HG03558 (cell line): Measurements from ENCODE around the gene TMUB2.

Source experiments
- ATAC-seq: cut with Tn5 transposase; IDR thresholded peaks from one replicate; pipeline ENCODE4 v1.9.1; 2021; ENCODE audit warnings: moderate number of reproducible peaks; ENCODE audit not compliant: unreplicated experiment; ENCODE audit errors: extremely low read depth

Gene TMUB2

DNA sequence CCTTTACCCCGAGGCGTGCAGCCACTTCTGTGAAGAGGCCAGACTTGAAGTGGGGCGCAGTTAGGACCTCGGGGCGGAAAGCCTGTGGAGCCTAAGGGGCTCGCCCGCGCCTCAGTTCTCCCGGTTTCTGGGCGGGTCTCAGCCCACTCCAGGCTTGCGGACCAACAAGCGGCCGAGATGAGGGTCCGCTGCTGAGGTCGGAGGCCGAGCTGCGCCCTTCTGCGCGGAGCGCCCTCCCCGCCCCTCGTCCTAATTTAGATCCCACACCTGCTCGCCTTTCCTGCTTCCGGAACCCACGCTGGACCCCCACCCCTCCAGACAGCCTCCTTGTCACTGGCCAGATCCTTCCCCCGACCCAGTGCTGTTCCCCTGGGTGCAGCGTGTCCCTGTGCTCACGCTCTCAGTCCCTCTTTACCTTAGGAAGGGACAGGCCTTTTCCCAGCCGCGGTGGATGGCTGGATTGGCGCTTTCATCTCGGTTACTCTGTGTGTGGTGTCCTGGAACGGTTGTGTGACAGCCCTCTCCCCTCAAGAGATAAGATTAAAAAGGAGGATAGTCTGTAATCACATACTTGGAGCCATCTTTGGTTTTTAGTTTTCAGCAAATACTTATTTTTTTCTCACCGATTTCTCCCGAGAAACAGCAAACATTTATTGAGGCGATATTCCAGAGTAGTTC lies 13.8 kb downstream of the TMUB2 start:
- ATAC-seq, result no peak

DNA sequence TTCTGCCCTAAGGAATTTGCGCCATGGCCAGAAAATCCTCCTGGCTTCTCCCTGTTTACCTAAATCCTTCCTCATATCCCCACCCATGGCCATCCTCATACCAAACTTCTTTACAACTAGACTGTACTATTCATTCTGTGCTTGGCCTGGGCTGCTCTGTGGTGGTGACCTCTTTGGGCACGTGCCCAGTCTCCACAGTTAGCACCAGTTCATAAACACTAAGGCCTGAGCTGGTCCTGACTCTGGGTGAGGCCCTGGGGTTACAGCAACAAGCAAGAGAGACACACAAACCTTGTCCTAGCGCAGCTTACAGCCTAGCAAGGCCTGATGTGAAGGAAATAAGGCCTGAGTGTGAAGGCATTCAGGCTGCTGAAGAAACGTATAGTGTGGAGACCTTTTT lies 16.0 kb downstream of the TMUB2 start:
- no peak for ATAC-seq

DNA sequence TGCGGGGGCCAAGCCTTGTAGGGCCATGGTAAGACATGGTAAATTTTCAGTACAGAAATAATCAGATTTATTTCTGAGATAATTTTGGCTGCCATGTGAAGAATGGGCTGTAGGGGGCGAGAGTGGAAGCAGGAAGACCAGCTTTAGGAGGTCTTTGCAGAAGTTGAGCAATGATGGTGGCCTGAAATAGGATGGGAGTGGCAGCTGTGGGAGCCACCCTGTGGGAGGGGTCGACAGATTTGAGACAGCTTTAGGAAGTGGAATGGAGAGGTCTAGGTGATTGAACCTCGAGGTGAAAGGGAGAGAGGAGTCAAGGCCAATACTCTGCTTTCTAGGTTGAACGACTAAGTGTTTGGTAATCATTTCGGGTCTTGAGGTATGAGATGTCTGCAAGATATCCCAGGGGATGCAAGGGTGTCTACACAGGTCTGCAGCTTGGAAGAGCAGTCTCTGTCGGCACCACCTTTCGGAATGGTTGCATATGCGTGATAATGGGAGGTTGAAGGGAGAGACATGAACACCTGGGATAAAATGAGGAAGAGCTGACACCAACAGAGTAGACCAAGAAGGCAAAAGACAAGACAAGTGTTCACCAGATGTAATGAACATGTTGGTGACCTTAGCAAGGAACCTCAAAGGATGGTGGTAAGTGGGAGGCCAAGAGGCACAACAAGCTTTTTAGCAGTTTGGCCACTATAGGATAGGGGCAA lies 17.1 kb downstream of the TMUB2 start:
- no peak for ATAC-seq

DNA sequence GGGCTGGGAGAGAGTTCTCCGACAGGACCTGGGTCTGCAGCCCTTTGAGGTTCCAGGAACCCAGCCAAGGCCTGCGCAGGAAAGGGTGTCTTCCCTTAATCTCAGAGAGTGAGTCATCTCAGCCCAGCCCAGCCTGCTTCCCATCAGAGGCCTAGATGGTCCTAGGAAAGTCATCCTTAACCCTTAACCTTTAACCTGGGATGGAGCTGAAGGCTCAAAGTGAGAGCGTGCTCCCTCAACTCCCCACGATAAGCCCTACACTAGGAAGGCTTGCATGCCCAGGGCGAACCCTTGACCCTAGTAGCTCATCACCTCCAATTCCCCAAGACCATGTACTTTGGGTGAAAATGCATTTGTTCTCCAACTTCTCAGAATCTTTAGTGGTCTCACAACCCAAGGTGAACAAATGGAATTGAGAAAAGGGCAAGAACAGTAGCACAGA lies 17.7 kb downstream of the TMUB2 start:
- no peak for ATAC-seq

DNA sequence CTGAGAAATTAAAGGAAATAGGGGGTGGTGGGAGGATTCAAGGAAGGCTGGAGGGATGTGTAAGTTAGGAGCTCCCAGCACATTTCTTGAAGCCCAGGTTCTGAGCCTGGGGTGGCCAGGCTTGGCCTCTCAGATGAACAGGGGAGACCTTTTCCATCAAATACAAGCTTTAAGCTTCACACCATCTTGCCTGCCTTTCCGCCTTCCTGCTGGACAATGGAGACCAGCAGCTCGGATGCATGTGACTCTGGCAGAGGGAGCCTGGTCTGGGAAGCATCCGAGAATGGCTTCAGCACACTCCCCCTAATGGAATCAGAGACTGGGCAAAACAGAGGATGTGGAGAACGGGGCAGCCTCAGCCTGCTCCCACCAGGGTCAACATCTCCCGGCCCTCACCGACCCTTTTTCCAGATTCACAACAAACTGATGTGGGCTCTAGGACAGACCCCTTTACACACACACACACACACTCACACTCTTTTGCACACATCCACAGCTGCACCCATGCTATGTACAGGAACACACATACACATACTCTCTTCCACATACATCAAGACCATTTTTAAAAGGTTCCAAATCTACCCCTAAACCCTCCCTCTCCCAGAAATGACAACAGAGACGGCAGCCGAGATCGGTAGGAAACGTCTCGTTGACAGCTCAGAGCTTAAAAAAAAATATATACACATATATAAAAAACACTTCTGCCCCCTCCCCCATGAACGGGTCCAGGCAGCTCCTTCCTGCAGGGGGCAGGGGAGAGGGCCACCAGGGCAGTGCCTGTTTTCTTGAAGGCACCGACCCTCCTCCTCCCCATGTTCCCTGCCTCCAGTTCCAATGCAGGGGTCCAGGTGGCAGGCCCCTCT lies 19.4 kb downstream of the TMUB2 start:
- ATAC-seq, result no peak

DNA sequence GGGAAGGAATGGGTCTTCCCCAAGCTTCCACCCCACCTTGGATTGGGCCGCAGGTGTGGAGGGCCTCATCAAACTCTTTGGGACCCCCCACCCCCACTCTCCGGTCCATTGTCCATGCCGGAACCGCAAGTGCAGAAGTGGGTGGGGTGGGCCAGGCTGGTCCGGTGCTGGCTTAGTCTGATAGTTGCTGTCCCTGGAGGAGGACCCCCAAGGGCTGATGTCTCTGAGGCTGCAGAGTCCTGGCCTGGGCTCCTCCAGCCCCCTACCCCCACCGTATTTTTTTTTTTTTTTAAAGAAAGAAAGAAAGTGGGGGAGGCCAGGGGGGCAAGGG lies 20.0 kb downstream of the TMUB2 start:
- ATAC-seq, result no peak

DNA sequence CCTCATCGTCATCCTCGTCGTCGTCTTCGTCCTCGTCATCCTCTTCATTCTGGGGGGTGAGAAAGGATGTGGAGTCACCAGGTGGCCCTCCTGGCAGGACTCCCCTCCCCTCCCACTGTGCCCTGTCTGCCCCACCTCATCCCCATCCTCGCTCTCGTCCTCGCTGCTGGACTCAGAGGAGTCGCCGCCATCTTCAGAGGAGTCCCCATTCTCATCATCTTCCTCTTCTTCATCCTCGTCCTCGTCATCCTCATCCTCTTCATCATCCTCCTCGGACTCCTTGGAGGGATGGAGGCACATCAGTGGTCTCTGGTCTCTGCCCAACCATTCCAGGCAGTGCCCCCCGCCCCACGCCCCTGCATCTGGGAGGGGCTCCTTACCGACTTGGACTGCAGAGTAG lies 20.5 kb downstream of the TMUB2 start:
- no peak for ATAC-seq

DNA sequence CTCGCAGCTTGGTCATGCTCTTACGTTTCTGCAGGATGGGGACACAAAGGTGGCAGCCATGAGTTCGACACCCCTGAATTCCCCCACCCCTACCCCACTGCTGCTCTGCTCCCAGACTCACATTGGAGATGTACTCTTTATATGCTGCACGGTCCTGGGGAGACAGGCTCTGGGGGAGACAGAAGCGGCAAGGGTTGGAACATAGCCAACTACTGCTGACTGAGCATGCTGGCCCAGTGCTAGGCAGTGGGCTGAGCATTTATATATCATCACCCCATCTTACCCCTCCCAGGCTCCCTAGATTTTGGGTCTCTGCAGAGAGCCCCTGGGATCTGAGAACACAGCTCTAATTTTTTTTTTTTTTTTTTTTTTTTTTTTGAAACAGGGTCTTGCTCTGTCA lies 21.0 kb downstream of the TMUB2 start:
- no peak for ATAC-seq

DNA sequence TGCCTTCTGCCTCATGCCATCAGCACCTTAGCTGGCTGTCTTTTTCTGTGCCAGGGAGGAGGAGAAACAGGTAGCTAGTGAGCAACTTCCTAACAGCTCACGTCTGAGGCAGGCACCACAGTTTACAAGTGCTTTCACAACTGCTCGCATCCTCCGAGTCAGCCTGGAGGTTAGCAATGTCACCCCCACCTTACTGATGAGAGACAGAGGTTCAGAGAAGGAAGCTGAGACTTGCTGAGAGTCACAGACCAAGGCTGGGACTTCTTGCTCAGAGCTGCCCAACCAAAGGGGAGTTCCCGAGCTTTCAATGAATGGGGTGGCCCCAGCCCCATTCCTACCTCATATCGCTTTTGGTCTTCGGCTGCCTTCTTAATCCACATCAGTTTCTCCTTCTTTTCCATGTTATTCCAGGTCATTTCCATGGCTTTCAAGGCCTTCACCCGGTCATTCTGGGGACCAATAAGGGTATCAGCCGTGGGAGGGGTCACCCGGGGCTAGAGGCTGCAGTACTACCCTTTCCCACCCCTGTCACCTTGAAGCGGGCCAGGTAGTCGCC lies 23.1 kb downstream of the TMUB2 start:
- no peak for ATAC-seq

DNA sequence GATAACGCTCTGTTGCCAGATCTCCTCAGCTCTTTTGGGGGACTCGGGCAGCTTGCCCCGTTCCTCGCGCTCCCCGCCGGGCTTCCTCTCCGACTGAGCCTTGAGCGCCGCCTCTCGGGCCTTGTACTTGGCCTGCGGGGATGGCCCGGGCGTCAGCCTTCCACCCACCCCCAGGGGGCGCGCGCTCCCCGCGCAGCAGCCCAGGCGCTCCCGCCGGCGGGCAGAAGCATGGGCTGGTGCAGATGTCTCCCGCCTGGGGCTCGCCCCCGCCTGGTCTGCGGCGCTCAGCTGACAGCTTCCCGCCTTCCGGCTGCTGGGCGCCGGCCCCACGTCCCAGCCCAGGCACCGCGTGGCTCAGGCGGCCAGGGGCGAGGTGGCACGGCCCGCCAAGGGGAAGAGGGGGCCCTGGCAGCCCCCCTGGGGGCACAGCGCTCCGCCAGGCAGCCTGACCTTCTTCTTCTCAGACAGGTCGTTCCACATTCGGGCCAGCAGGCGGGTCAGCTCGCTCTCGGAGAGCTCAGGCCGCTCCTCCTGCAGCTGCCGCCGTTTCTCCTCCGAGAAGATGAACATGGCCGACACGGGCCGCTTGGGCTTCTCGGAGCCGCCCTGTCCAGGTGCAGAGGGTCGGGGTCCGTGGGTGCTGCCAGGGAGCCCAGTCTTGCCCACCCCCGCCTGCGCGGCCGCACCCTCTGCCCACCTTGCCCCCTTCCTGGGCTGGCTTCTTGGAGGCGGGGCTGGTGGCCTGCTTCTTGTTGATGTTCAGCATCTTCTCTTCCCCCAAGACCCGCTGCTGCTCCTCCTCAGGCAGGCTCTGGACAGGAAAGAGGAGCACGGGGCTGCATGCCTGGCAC lies 23.8 kb downstream of the TMUB2 start:
- ATAC-seq, result no peak

DNA sequence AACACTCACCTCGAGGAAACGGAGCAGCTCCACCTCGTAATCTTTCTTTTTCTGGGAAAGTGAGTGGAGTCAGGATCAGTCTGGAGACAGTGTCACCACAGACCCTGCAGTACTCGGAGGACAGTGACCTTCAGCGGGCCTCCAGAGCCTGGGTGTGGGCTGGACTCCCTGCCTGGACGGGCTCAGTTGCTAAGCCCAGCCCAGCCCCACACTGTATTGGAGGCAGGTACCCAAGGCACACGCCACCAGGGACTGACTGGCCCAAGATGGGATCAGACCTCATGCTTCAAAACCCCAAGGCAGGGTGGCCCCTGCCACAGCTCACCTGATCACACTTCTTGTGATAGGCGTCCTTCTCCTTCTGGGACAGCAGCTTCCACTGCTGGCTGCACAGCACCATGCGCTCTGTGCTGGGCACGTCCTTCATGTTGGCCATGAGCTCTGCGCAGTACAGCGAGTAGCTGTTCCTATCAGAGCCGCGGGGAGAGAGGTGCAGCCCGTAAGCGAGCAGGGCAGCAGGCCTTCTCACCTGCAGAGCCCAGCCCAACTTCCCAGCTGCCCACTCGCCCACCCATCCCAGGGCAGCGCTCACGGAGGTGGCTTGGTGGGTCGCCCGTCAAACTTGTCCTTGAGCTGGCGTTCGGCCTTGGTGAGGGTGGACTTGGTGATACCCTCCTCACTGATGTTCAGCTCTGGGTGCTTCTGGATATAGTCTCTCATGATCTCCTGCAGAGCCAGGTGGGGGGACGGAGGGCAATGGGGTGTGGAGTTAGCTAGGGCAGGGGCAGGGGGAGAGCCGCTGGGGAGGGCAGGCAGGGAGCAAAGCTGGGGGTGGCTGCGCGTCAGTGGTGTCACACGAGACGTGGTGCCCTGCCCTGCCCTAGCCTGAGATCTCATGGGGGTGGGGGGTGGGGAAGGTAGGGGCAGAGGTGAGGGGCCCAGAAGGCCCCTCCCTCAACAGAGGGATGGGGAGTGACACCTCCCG lies 24.8 kb downstream of the TMUB2 start:
- ATAC-seq, result no peak

DNA sequence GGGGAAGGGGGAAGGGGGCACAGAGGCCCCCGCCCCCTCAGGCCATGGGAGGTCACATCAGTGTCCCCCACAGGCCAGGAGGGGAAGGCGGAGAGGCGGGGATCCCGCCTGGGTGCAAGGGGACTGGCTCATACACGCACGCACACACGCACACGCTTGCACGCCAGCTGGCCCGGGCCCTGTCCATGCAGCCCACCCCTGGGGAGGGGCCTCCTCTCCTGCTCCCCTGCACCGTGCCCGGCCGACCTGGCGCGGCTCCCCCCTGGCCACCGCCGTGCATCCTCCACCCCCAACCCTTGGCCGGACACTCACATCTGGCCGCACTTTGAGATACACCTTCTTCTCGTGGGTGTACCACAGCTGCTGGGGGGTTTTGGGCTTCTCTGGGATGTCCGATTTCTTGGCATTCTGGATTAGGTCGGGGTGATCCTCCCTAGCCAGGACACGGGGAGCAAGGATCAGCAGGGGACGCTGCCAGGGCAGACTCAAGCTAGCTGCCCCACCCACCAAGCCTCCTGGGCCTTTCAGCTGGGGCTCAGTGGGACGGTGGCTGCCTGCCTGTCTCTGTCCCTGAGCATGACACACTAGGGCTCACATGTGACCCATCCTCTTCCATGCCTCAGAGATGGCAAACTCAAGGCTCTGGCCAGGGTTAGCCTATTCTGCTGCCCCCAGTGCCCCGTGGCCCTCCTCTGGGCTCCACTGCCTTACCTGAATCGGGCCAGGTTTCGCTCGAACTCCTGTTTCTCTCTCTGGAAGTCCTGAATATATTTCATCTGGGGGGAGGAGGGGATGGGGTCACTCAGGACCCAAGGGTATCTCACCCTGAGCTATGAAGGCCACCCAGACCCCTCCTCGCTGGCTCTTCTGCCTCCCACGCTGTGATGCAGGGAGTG lies 26.0 kb downstream of the TMUB2 start:
- no peak for ATAC-seq

DNA sequence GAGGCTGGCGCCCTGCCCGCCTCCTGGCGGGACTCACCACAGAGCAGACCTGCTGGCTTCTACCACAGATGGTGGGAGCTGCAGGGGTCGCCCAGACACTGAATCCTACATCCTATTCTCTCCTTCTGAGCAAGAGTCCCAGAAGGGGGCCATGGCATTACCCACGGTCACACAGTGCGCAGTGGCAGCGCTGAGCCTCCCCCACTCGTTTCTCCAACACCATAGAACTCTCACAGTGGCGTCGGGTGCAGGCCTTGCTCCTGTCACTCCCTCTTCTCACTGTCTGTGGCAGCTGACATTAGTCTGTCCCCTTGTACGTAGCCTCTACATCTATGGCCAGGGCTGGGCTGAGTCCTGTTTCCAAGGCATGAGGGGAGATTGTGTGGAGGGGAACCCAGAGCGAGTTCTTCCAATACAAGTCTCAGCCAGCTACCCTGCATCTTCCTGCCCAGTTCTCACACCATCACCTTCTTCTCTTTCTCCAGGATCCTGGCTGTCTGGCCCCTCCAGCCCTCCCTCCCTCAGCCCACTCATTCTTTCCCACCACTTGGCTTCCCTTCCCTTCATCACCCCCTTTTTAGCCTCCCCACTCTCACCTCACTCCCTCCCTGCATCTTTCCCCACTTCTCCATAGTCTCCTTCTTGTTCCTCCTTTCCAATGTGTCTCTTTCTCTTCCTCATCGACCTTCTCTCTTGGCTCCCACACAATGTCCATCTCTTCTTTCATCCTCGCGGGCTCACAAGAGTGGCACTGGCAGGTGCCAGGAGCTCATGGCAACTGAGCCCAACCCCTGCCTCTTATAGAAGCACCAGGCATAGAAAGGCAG lies 26.8 kb downstream of the TMUB2 start:
- no peak for ATAC-seq

DNA sequence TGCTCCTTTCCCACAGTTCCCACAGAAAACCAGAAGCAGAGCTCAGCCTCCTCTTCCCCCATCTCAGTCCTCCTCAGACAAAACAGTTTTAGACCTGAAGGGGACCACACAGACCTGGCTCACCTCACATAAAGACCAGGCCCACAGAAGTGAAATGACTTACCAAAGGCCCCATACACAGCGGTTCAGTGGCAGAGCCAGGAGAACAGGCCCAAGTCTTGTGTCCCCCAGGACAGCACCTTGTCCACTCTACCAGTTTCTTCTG lies 27.4 kb downstream of the TMUB2 start:
- ATAC-seq, result no peak

DNA sequence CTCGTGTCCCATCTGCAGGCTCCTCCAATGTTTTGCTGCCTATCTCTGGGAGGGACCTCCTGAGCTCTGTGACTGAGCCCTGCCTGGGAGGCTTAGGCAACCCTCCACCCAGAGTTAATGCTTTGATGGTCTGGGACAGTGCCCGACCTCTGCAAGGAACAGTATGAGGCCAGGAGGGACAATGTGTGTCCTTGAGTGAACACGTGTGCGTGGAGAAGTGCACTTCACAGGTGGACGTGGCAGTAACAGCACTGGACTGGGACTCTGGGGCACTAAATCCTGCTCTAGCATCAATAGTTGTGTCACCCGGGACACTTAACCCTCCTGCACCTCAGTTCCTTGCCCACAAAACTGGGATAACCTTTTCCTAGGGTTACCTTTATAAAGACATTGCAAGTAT lies 28.1 kb downstream of the TMUB2 start:
- ATAC-seq, result no peak

DNA sequence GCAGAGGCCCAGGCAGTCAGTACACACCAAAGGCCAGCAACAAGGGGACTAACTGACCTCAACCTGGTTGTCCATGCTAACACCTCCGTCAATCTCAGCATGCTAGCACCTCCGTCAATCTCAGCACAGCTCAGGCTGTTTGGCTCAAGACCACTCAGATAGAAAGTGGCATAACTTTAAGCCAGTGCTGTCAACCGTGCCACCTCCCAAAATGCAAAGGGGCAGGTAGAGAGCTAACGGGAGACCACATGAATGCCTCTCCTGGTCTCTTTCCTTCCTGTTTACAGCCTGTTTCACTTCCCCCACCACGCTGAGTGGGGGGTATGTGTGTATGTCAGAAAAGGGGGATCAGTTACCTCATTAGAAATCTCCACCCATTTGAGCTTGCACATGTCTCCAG lies 29.4 kb downstream of the TMUB2 start:
- no peak for ATAC-seq

DNA sequence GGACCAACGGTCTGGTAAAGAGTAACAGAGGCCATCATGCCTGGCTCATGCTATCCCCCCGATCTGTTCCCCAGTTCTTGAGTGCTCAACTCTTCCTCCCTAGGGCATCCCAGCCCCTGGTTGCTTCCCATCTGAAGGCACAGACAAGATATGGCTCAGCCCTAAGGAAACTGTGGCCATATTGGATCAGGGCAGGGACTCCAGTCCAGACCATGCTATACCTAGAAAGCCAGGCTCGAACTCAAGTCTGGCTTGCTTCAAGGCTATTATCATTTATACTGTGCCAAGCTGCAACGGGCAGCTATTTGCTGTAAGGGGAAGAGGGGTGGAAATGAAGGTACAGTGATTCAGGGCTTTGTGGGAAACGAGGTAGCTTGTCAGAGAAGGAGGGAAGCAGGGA lies 29.9 kb downstream of the TMUB2 start:
- ATAC-seq, result no peak
